GM18498 (cell line): ENCODE measurements around the gene ZFHX3.
"Not testable (repeated sequence)": the region's sequence is repeated elsewhere in the genome, so short reads cannot be mapped to it uniquely, and the experiment has no call there.

Experiments
- ATAC-seq: cut with Tn5 transposase; IDR thresholded peaks from one replicate; pipeline ENCODE4 v1.9.1; 2021; ENCODE audit warnings: mild to moderate bottlenecking, moderate library complexity; ENCODE audit not compliant: unreplicated experiment

The ZFHX3 gene, protein sequence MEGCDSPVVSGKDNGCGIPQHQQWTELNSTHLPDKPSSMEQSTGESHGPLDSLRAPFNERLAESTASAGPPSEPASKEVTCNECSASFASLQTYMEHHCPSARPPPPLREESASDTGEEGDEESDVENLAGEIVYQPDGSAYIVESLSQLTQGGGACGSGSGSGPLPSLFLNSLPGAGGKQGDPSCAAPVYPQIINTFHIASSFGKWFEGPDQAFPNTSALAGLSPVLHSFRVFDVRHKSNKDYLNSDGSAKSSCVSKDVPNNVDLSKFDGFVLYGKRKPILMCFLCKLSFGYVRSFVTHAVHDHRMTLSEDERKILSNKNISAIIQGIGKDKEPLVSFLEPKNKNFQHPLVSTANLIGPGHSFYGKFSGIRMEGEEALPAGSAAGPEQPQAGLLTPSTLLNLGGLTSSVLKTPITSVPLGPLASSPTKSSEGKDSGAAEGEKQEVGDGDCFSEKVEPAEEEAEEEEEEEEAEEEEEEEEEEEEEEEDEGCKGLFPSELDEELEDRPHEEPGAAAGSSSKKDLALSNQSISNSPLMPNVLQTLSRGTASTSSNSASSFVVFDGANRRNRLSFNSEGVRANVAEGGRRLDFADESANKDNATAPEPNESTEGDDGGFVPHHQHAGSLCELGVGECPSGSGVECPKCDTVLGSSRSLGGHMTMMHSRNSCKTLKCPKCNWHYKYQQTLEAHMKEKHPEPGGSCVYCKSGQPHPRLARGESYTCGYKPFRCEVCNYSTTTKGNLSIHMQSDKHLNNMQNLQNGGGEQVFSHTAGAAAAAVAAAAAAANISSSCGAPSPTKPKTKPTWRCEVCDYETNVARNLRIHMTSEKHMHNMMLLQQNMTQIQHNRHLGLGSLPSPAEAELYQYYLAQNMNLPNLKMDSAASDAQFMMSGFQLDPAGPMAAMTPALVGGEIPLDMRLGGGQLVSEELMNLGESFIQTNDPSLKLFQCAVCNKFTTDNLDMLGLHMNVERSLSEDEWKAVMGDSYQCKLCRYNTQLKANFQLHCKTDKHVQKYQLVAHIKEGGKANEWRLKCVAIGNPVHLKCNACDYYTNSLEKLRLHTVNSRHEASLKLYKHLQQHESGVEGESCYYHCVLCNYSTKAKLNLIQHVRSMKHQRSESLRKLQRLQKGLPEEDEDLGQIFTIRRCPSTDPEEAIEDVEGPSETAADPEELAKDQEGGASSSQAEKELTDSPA (N-terminal part only)

DNA sequence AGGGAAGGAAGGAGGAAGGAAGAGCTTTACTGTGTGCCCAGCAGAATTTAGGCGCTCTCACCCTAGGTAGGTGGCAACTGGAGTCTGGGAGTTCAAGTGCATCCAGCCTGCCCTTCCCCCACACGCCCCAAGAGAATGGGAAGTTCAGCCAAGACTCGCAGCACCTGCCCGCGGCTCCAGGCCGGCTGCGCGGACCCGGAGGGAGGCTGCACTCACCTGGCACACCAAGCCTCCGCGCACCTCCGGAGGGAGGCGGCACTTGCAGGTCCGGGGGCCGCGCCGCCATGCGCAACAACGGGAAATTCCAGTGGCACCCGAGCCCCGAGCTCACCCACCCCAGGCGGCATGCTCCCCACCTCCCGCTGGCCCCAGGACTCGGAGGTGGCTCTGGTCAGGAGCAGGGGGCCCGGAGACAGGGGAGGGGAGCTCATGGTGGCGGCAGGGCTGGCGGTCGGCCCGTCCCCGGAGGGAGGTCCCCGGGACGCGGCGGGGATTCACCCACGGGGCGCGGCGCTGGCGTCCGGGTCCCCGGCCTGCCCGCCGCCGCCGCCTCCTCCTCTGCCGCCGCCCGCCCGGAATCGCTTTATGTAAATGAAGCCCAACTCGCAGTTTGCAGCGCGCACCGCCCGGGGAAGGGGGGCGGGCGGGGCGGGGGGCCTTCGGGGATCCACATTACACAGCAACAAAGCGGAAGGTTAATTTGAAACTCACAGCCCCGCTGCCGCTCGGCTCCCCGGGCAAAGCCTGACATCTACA, at the start of gene ZFHX3:
Gene ZFHX3 (minus strand): TSS at position 593 of the 756 bp plus-strand sequence. CDS start 87,983 bp downstream, outside the sequence.
- ATAC-seq, result peak; percentile 83

DNA sequence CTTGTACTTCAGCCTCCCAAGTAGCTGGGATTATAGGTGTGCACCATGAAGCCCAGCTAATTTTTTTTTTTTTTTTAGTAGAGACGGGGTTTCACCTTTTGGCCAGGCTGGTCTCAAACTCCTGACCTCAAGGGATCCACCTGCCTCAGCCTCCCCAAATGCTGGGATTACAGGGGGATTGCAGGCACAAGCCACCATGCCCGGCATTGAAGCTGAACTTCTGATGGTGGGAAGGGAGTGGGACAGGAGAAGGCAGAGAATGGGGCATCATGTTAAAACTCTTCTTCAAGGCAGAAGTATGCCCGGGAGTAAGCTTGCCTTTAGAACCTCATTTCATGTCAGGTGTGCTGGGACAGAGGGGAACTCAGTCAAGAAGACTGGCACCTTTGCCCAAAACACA, 48.6 kb upstream of the ZFHX3 start:
- no peak for ATAC-seq

DNA sequence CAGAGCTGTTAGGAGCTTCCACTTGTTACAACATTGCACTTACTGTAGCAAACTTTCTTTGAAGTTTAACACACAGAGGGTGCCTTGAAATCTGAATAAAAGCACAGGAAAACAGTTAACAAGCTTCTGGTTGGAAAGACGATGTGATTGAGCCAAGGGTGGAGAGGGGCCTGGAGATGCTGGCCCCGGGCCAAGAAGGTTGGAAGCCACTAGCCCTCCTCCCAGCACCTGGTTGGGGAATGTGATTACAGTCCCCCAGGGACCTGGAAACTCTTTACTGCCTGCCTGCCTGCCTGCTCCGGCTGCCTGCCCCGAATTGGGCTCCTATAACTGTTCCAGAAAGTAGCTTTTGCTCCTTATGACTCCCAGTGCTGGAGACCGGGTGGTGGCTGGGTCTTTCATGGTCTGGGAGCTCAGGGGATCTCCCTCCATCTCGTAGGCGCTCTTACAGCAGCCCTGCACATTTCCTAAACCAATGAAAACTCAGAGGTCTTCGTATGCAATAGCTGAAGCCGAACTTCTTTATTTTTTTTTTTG, 48.0 kb upstream of the ZFHX3 start:
- ATAC-seq, result no peak

DNA sequence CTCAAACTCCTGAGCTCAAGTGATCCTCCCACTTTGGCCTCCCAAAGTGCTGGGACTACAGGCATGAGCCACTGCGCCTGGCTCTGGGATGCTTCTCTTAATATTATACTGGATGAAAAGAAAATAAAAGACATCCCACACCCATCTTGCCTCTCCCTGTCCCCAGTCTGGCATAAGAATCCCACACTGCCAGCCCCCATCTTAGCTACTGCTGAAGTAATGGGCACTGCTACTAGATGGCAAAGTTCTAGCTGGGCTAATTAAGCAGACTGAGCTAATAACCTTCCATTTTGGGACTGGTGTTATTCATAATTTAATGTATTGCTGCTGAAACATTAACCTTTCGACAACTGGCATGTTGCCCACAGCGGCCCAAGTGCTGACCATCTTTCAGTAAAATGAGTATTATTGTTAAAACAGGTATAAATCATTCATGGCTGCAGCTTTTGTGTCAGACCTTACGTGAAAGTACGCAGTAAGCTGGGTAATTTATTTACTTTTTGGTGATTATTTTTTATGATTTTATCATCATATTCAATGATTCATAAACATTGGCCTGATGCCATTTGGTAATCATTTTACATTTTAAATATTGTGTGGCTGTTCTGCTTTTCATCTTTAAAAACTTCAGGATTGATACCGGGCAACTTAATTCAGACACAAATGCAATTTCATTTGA, 47.4 kb upstream of the ZFHX3 start:
- ATAC-seq, result no peak

DNA sequence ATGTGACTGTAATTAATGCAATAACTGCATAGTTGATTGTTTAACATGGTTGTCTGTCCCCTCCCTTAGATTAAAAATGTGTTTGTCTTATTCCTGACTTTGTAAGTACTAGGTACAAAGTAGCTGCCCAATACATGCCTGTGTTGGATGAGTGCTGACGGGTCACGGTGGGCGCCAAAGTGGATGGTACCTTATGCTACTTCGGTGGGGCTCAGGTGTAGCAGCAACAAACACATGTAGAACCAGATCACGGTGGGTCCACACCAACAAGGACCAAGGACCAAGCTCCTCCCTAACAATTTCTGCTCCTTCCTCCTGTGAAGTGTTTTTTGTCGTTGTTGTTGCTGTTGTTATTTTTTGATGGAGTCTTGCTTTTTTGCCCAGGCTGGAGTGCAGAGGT, 46.4 kb upstream of the ZFHX3 start:
- no peak for ATAC-seq

DNA sequence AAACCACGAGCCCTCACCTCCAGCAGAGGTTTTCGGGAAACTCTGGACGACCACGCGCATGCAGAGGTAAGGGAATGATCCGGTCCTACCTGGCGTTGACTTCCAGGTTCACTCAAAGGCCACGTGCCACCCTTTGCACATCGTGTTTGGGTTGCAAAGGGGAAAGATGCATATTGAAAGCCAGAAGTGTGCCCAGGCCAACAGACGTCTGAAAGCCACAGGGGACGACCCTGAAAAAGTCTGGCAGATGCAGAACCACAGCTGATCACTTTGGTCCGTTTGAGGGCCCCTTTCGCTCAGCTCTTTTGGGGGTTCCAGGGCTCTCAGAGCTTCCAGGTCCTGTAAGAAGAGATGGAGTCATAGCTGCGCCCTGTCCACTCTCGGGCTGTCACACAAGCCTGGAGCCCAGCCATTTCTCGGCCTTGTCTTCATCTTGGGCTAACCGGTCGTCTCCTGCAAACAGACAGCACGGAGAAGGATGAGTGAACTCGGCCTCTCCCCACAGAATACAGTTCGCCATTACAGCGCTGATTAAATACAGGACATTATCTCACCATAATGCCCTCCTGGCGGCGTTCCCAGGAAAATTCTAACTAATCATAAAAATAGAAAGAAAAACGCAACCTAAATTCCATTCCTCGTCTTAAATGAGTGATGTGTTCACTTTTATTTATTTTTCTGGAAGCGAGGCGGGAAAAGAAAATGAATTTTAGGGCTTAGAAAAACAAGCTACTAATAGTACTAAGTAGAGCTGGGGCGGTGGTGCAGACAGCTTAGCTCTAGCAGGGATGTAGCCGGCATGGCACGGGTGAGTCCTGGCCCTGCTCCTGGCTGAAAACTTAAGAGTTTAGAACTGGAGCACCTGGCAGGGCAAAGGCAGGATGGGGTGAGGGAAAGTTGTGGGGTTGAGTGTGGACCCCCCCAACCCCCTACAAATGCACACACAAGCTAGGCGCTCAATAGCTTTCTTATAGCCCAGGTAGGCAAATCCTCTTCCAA, 45.5 kb upstream of the ZFHX3 start:
- ATAC-seq, result no peak

DNA sequence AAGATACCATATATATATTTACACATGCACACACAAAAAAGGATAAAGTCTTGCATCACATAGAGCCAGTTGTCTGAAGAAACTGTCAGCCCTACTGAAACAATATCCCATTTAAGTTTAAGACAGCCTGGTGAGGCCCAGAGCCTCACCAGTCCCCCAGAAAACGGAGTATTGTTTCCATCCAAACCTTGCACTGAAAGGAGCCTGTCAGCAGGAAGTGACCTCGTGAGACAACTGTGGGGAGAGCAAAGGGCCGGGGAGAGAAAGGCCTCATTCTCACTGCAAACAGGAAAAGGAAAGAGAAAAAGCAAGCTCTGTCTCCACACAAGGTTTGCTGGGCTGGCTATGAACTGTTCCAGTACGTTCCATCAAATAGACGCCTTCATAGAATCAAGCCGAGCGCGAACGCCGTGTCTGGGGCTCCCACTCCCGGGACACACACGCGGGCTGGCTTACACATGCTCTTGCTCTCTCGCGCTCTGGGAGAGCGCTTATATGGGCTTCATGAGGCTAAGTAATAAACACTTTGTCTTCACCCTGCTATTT, 44.4 kb upstream of the ZFHX3 start:
- no peak for ATAC-seq

DNA sequence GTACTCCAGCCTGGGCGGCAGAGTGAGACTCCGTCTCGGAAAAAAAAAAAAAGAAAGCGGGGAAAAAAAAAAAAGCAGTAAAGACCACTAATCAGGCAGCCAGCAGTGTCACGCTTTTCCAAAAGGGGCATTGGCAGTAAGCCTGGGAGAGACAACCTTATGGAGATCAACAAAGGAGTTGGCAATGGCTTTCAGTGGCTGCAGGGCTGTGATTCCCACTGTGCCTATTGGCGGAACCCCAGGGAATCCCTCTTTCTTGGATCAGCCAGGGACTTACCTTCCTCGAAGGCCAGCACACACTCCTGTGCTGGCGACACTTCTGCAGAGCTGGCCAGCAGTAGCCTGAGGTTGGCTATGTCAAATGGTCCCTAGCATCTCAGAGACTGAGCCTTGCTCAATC, 43.2 kb upstream of the ZFHX3 start:
- no peak for ATAC-seq

DNA sequence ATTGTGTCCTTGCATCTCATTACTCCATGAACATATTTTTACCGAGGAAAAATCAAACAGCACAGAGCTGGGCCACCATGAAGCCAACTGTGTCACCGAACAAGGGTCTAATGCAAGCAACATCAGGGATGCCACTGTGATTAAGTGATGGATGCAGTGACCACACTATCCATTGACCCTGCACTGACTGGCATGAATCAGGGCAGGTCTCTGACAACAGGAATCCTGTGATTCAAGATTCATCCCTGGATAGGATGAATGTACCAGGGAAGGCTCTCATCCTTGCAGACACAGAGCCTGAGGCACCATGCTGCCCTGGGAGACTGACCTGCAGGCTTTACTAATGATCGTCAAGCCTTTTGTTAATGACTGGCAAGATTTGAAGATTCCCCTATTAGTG, 41.5 kb upstream of the ZFHX3 start:
- no peak for ATAC-seq

DNA sequence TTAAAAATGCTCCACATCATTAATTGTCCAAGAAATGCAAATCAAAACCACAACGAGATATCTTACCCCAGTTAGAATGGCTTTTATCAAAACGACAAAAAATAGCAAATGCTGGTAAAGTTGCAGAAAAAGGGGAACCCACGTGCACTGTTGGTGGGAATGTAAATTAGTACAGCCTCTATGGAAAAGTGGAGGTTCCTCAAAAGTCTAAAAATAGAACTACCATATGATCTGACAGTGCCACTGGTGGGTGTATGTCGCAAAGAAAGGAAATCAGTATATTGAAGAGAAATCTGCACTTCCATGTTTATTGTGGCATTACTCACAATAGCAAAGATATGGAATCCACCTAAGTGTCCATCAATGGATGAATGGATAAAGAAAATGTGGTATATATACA, 38.2 kb upstream of the ZFHX3 start:
- ATAC-seq, result no peak

DNA sequence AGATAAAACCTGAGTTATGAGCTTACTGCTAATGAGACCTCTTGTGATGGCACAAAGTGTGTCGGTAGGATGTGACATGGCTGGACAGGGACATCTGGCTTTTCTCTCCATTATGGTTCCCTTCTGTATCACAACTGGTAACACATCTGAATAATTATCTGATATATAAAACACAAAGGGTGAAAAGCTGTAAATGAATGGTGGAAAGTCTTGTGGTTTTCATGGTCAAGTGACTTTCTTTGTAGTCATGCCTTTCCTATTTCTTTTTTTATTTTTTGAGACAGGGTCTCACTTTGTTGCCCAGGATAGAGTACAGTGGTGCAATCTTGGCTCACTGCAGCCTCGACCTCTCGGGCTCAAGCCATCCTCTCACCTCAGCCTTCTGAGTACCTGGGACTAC, 35.3 kb upstream of the ZFHX3 start:
- ATAC-seq, result no peak

DNA sequence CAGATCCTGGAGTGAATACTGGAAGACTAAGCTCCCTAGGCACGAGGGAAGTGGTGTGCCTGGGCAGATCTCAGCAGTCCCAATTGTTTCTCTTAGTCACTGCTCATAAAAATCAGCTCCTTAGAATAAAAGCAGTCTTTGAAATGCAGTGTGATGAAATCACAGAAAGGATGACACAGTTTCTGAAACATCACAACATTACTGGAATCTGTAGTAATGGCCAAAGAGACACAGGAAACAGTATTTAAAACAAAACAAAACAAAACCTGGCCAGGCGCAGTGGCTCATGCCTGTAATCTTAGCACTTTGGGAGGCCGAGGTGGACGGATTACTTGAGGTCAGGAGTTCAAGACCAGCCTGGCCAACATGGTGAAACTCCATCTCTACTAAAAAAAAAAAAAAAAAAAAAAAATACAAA, 34.7 kb upstream of the ZFHX3 start:
- not testable (repeated sequence) for ATAC-seq

DNA sequence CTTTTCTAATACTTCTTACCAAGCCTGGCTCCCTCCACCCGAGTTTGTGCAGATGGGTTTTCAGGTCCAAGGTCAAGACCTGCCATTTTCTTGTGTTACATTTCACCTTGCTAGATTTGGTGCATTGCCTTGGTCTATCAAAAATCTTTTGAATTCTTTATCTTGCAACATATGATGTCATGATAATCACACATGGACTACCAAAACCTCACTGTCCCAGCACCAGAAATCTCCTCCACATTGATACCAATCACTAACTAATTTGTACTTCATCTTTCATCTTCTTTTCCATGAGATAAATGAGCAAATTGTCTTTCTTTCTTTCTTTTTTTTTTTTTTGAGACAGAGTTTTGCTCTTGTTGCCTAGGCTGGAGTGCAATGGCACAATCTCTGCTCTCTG, 33.0 kb upstream of the ZFHX3 start:
- ATAC-seq, result no peak

DNA sequence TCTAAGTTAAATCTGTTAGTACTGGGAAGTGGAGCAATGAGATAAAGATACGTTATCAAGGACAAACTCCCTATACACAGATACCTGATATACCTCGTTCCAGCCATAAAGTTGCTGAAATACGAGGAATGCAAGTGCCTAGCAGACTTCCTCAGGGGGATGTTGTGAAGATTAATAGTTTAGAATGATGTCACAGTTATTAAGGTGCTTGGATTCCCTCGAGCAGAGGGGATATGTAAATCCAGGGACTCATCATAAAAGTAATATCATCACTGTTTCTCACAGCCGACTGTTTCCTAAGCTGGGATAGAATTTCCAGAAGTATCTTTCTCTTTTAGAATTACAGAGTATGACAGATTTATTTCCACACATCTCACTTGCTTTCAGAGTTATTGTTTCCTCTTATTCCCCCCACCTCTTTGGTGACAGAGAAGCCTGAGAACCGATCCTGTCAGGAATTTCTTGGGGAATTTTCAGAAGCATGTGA, 28.4 kb upstream of the ZFHX3 start:
- ATAC-seq, result no peak

DNA sequence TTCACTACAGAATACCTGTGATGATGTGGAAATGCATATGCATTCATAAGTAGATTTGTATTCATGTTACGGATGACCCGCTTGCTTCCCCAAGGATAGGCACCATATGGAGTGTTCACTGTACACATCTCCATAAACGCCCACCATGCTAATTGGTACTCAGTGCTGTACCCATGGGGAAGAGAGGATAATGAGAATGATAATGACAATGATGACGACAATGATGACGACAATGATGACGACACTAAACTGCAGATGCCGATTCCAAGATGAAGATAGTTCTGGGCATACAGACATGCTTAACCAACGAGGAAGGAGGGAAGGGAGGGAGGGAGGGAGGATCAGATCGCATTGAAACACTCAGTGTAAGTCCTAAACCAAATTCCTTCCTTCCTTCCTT, 26.5 kb upstream of the ZFHX3 start:
- no peak for ATAC-seq

DNA sequence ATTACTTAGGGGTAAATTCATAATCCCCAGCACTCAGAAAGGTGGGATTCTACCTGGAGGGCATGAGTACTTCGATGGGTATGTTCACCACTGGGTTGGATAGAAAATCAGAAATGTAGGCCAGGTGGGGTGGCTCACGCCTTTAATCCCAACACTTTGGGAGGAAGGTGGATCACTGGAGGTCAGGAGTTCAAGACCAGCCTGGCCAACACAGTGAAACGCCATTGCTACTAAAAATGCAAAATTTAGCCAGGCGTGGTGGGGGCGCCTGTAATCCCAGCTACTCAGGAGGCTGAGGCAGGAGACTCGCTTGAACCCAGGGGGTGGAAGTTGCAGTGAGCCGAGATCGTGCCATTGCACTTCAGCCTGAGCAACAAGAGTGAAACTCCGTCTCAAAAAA, 24.1 kb upstream of the ZFHX3 start:
- not testable (repeated sequence) for ATAC-seq

DNA sequence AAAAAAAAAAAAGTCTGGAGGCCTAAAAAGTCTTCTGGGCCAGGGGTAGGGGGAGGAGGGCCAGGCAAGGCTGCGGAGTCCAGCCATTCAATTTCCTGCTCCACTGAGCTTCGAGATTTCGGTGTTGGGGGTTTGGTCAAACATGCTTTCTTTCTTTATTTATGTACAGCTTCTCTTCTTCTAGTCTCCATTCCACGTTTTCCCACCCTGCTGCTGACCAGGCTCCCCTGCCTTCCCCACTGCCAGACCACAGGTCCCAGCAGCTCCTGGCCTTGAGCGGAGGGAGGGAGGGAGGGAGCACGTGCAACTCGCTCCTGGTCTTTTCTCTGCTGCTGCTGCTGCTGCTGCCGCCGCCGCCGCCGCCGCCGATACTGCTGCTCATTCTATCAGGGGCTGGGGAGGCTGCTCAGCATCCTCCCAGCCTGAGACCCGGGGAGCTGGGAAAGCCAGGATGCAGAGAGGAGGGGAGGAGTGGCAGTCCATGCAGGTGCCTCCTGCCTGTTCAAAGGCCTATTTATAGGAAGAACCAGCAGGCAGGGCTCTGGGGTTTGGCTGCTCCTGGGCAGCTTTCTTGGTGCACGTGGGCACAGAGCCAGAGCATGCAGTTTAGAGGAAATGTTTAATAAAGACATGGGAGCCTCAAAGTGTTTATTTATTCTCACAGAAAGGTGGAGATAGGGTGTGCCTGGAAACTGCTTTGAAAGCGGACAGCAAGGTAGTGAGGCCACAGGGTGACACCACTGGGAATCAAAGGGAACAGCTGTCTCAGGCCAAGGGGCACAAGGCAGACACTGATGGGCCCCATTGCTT, 23.4 kb upstream of the ZFHX3 start:
- ATAC-seq, result no peak
